ENCODE data around the gene LSM10. TPM values are rescaled to one million over a fixed set of nuclear protein-coding genes. Genes with fewer than 3 reads are reported as not detected.

Gene LSM10
- total RNA-seq, 1 experiment from 2014 or later, result 42.2 TPM

- peaks cover 7 to 10% of the 10 kb centered on the region in 2 experiments for H3K4me1 Mint-ChIP-seq
- H4K8ac ChIP-seq (replicated peaks; ENCODE audit: insufficient read length, low read depth, low read length), result no peak overlapping the region
- no peaks in the 10 kb centered on the region for H3K4me1 ChIP-seq (ENCODE audit: insufficient read depth, low read length)
- H2BK15ac ChIP-seq (ENCODE audit: low read depth, low read length), result no peak overlapping the region
- H4K20me1 ChIP-seq (ENCODE audit: control insufficient read depth, insufficient read depth, insufficient read length), result no peaks in the 10 kb centered on the region
- no peak overlapping the region for H3K56ac ChIP-seq (ENCODE audit: insufficient read length, low read depth, low read length)
- no peak overlapping the region for H2BK12ac ChIP-seq (ENCODE audit: insufficient read length, low read depth, low read length)
- H4K91ac ChIP-seq (ENCODE audit: insufficient read length, low read depth, low read length), result no peak overlapping the region
- H3K27me3 ChIP-seq (ENCODE audit: insufficient read depth, low read length), result no peaks in the 10 kb centered on the region
- WGBS (ENCODE audit: extremely low coverage, insufficient read length, low lambda C conversion rate), result no CpG with 5 or more reads among the region's 1 CpG
- no peak overlapping the region for H2AFZ ChIP-seq (ENCODE audit: low read length)
- no peaks in the 10 kb centered on the region for H3K27me3 Mint-ChIP-seq (ENCODE audit: low read depth)
- H3K4me3 Mint-ChIP-seq, result no peak overlapping the region
- H3K36me3 Mint-ChIP-seq (ENCODE audit: insufficient read depth in 1 of 3, low read depth in 3 of 3), result no peaks in the 10 kb centered on the region
- TF ChIP-seq CTCF (conservative IDR thresholded peaks at IDR 0.05), result no peak
- H2BK120ac ChIP-seq (ENCODE audit: low read depth, low read length, poor library complexity, severe bottlenecking), result no peak overlapping the region
- no peak overlapping the region for H3K23ac ChIP-seq (ENCODE audit: insufficient read length, low read depth, low read length)
- H2BK20ac ChIP-seq (ENCODE audit: low read depth, low read length, poor library complexity, severe bottlenecking), result no peak overlapping the region
- no peak for DNase-seq
- H2AK5ac ChIP-seq (ENCODE audit: insufficient read length, low read length), result no peak overlapping the region
- no peaks in the 10 kb centered on the region for H3K79me1 ChIP-seq (ENCODE audit: insufficient read depth, low read depth, low read length, poor library complexity, severe bottlenecking)
- H2BK5ac ChIP-seq (ENCODE audit: insufficient read length, low read length), result no peak overlapping the region
- H3K9me3 Mint-ChIP-seq, result no peaks in the 10 kb centered on the region
- no peak overlapping the region for H3K14ac ChIP-seq (ENCODE audit: insufficient read depth, low read length)
- no peak overlapping the region for H3K9ac ChIP-seq (ENCODE audit: extremely low read depth, insufficient read length, low read length)
- H3K4ac ChIP-seq (ENCODE audit: low read depth, low read length), result no peak overlapping the region
- H3K4me2 ChIP-seq (ENCODE audit: insufficient read depth, insufficient read length, low read length), result no peak overlapping the region
- no peak overlapping the region for H4K5ac ChIP-seq (ENCODE audit: insufficient read length, low read depth, low read length)
- no peaks in the 10 kb centered on the region for H3K79me2 ChIP-seq (ENCODE audit: insufficient read depth, low read length)
- no peak overlapping the region for H3T11ph ChIP-seq (ENCODE audit: low read length)
- no peaks in the 10 kb centered on the region for H3K9me3 ChIP-seq (ENCODE audit: control insufficient read depth, low read depth, low read length)
- no peaks in the 10 kb centered on the region for H3K23me2 ChIP-seq (ENCODE audit: insufficient read length, low read depth, low read length, poor library complexity, severe bottlenecking)
- H3K27ac ChIP-seq (ENCODE audit: insufficient read length, low read depth, low read length), result no peak overlapping the region
- H3K18ac ChIP-seq (ENCODE audit: insufficient read length, low read depth, low read length), result no peak overlapping the region
- H3K27ac Mint-ChIP-seq, result no peak overlapping the region
These were observed 39.1 kb upstream of the LSM10 start for GRCh38 chr1:36436821-36437220.
